Loucy (cell line): ENCODE data around the gene STIMATE.
A peak's percentile ranks its signal among the peaks of the same experiment; 100 is the strongest.

Experiments
- H2AFZ ChIP-seq: fragments of 200-600 bp; sonication (generic); 2 replicates; pipeline ENCODE4 v1.6.0; 2016; ENCODE audit warnings: antibody characterized with exemption, mild to moderate bottlenecking, low read length, moderate library complexity
- H3F3A ChIP-seq: fragments of 200-600 bp; 2 replicates; pipeline ENCODE4 v1.6.0; 2016; ENCODE audit warnings: antibody characterized with exemption, low read depth, mild to moderate bottlenecking
- H3K27me3 ChIP-seq: fragments of 200-600 bp; sonication (generic); 2 replicates; pipeline ENCODE4 v1.6.1; 2014; ENCODE audit warnings: low read length, mild to moderate bottlenecking; ENCODE audit not compliant: insufficient read depth, poor library complexity, severe bottlenecking
- H3K36me3 ChIP-seq: fragments of 200-600 bp; sonication (generic); 2 replicates; pipeline ENCODE4 v1.6.1; 2016; ENCODE audit warnings: low read length; ENCODE audit not compliant: insufficient read depth
- H3K4me1 ChIP-seq: fragments of 200-600 bp; sonication (generic); 2 replicates; pipeline ENCODE4 v1.5.1; 2014; ENCODE audit warnings: low read length, mild to moderate bottlenecking; ENCODE audit not compliant: insufficient read depth, poor library complexity, severe bottlenecking
- H3K4me2 ChIP-seq: fragments of 200-600 bp; sonication (generic); 2 replicates; pipeline ENCODE4 v1.6.0; 2014; ENCODE audit warnings: antibody characterized with exemption, low read length, low read depth, mild to moderate bottlenecking; ENCODE audit not compliant: poor library complexity, severe bottlenecking
- H3K4me3 ChIP-seq: fragments of 200-600 bp; sonication (generic); 2 replicates; pipeline ENCODE4 v1.5.1; 2014; ENCODE audit warnings: low read length, mild to moderate bottlenecking, mixed read lengths; ENCODE audit not compliant: poor library complexity, severe bottlenecking
- H3K79me2 ChIP-seq: fragments of 200-600 bp; sonication (generic); 2 replicates; pipeline ENCODE4 v1.6.1; 2014; ENCODE audit warnings: low read length; ENCODE audit not compliant: insufficient read depth
- H3K9ac ChIP-seq: fragments of 200-600 bp; sonication (generic); 2 replicates; pipeline ENCODE4 v1.6.0; 2014; ENCODE audit warnings: mild to moderate bottlenecking, low read depth, low read length, moderate library complexity; ENCODE audit not compliant: poor library complexity, severe bottlenecking
- H3K9me2 ChIP-seq: fragments of 200-600 bp; sonication (generic); replicated peaks from 2 replicates; pipeline ENCODE4 v1.6.1; 2016; ENCODE audit warnings: low read depth, low read length, mixed read lengths
- H3K9me3 ChIP-seq: fragments of 200-600 bp; sonication (generic); 2 replicates; pipeline ENCODE4 v1.6.1; 2014; ENCODE audit warnings: mild to moderate bottlenecking, antibody characterized with exemption, low read length, low read depth; ENCODE audit not compliant: insufficient read depth
- H4K20me1 ChIP-seq: fragments of 200-600 bp; sonication (generic); 2 replicates; pipeline ENCODE4 v1.6.0; 2014; ENCODE audit warnings: antibody characterized with exemption, low read length, mild to moderate bottlenecking; ENCODE audit not compliant: insufficient read depth, poor library complexity, severe bottlenecking
- CTCF ChIP-seq: fragments of 200-600 bp; sonication (generic); conservative IDR thresholded peaks from 2 replicates; pipeline ENCODE4 v1.5.1; 2014; ENCODE audit warnings: mild to moderate bottlenecking, antibody characterized with exemption, low read length
- EZH2phosphoT487 ChIP-seq: fragments of 200-600 bp; IDR thresholded peaks from 2 replicates; pipeline ENCODE4 v1.6.1; 2018; ENCODE audit warnings: antibody characterized with exemption, mild to moderate bottlenecking, moderate library complexity, borderline replicate concordance

The STIMATE gene

GRCh38 chr3:52851348-52851747 is 46.0 kb downstream of the STIMATE start:
- Histone ChIP-seq H3K4me3 (no peak overlapping the region), H3K9me3 (no peaks in the 10 kb centered on the region), H3K79me2 (no peaks in the 10 kb centered on the region), H3K36me3 (peaks cover 44% of the 10 kb centered on the region; the same call in 1 of the 2 replicates), H3K4me2 (no peak overlapping the region), H3F3A (no peaks in the 10 kb centered on the region), H2AFZ (no peak overlapping the region), H3K27me3 (no peaks in the 10 kb centered on the region), H4K20me1 (no peaks in the 10 kb centered on the region), H3K9ac (no peak overlapping the region), H3K9me2 (no peaks in the 10 kb centered on the region), H3K4me1 (no peaks in the 10 kb centered on the region)
- TF ChIP-seq EZH2phosphoT487 (no peak), CTCF (peak; percentile 71)

- no peaks in the 10 kb centered on the region for H3K9me2 ChIP-seq
- H3K4me2 ChIP-seq: no peak overlapping the region
- peaks cover 44% of the 10 kb centered on the region; the same call in 1 of the 2 replicates for H3K36me3 ChIP-seq
- no peaks in the 10 kb centered on the region for H3K79me2 ChIP-seq
- H3K9ac ChIP-seq: no peak overlapping the region
- H3F3A ChIP-seq: no peaks in the 10 kb centered on the region
- no peaks in the 10 kb centered on the region for H3K27me3 ChIP-seq
- no peaks in the 10 kb centered on the region for H3K9me3 ChIP-seq
- H4K20me1 ChIP-seq: no peaks in the 10 kb centered on the region
- no peak overlapping the region for H3K4me3 ChIP-seq
- TF ChIP-seq CTCF (no peak), EZH2phosphoT487 (no peak)
- H2AFZ ChIP-seq: no peak overlapping the region
- H3K4me1 ChIP-seq: no peaks in the 10 kb centered on the region
These were observed 47.7 kb downstream of the STIMATE start for GRCh38 chr3:52849656-52850055.

- H3K4me1 ChIP-seq: no peaks in the 10 kb centered on the region
- no peaks in the 10 kb centered on the region for H3K27me3 ChIP-seq
- no peak overlapping the region for H3K4me3 ChIP-seq
- no peaks in the 10 kb centered on the region for H3K9me3 ChIP-seq
- H3F3A ChIP-seq: no peaks in the 10 kb centered on the region
- no peak for TF ChIP-seq CTCF
- H3K36me3 ChIP-seq: peaks cover 44% of the 10 kb centered on the region; the same call in 1 of the 2 replicates
- H2AFZ ChIP-seq: no peak overlapping the region
- no peak overlapping the region for H3K9ac ChIP-seq
- no peaks in the 10 kb centered on the region for H3K79me2 ChIP-seq
- no peaks in the 10 kb centered on the region for H4K20me1 ChIP-seq
- H3K9me2 ChIP-seq: no peaks in the 10 kb centered on the region
- H3K4me2 ChIP-seq: no peak overlapping the region
These were observed 48.7 kb downstream of the STIMATE start for GRCh38 chr3:52848617-52849016.
